ENCODE measurements around the gene NIP7. TPM values are rescaled to one million over a fixed set of nuclear protein-coding genes. Genes with fewer than 3 reads are reported as not detected.

Gene NIP7
- total RNA-seq, 1 experiment from 2014 or later = 41.9 TPM

Other genes with a start within 250 kb of the NIP7 start
- 0.09 and 1.5 TPM in 2 replicates for gene HAS3, start 234.1 kb upstream of the NIP7 start, total RNA-seq (2014; rRNA removed; shearing (Covaris generic))
- 32.7 and 46.9 TPM in 2 replicates for gene CHTF8, start 207.2 kb upstream of the NIP7 start, total RNA-seq (2014; rRNA removed; shearing (Covaris generic))
- 24.3 and 47.0 TPM in 2 replicates for gene UTP4, start 207.1 kb upstream of the NIP7 start, total RNA-seq (2014; rRNA removed; shearing (Covaris generic))
- 5.6 and 6.8 TPM in 2 replicates for gene SNTB2, start 152.6 kb upstream of the NIP7 start, total RNA-seq (2014; rRNA removed; shearing (Covaris generic))
- gene VPS4A, start 28.4 kb upstream of the NIP7 start, total RNA-seq (2014; rRNA removed; shearing (Covaris generic)) = 14.1 and 16.6 TPM in 2 replicates
- 32.1 and 60.8 TPM in 2 replicates for gene PDF, start 9.2 kb upstream of the NIP7 start, total RNA-seq (2014; rRNA removed; shearing (Covaris generic))
- gene COG8, start 208 bp upstream of the NIP7 start, total RNA-seq (2014; rRNA removed; shearing (Covaris generic)) = 31.8 and 34.1 TPM in 2 replicates
- gene TMED6, start 12.0 kb downstream of the NIP7 start, total RNA-seq (2014; rRNA removed; shearing (Covaris generic)) = not detected in 2 replicates
- gene TERF2, start 46.2 kb downstream of the NIP7 start, total RNA-seq (2014; rRNA removed; shearing (Covaris generic)) = 3.7 and 8.5 TPM in 2 replicates
- 44.7 and 47.4 TPM in 2 replicates for gene CYB5B, start 84.8 kb downstream of the NIP7 start, total RNA-seq (2014; rRNA removed; shearing (Covaris generic))
- gene NFAT5, start 226.2 kb downstream of the NIP7 start, total RNA-seq (2014; rRNA removed; shearing (Covaris generic)) = 1.7 and 2.3 TPM in 2 replicates